Esophagus muscularis mucosa (tissue), 3 donors: Measurements from ENCODE around the gene AFF4.
"Not testable (repeated sequence)": the region's sequence is repeated elsewhere in the genome, so short reads cannot be mapped to it uniquely, and the experiment has no call there.

ENCODE experiments used
- CTCF ChIP-seq, 3 experiments: fragments of 200-600 bp in 2 of 3; fragments of 450-650 bp in 1 of 3; sonication (generic) in 2 of 3; IDR thresholded peaks; one replicate each; pipeline ENCODE4 v1.5.1; 2017 to 2019; ENCODE audit warnings: antibody characterized with exemption in 3 of 3, mild to moderate bottlenecking in 2 of 3, moderate library complexity in 1 of 3
- POLR2AphosphoS5 ChIP-seq, 2 donors: sonication (generic); formaldehyde crosslinking; IDR thresholded peaks; one replicate each; pipeline ENCODE4 v1.6.1; 2017; ENCODE audit warnings: antibody characterized with exemption in 2 of 2

GRCh38 chr5:132982971-132983370, 19.5 kb upstream of the AFF4 start:
- not testable (repeated sequence) for TF ChIP-seq CTCF, POLR2AphosphoS5 (IDR thresholded peaks at IDR 0.05)
